ENCODE results near the gene CDON.

Gene CDON

DNA sequence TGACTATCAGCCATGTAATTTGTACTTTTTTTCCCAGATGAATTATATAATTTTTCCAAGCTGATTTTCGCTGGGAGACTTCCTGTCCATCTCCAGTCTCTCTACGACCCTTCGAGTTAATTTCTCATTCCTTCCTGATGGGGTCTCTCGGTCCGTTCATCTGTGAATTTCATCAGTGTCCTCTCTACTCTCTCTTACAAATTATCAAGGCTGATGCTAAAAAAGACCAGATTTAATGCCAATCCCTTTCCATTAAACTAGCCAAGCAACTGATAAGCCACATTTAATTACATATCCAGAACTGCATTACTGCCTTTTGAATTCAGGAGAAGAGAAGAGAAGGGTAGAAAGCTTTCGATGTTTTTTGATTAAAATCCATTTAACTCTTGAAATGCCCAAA is 91.0 kb downstream of the CDON start:
- Histone ChIP-seq H3K9ac (ENCODE audit: insufficient read length) (no peak overlapping the region), H3K27ac (no peak overlapping the region), H3K36me3 (ENCODE audit: insufficient read depth, low read length) (no peaks in the 10 kb centered on the region), H3K4me3 (no peak overlapping the region), H3K9me3 (ENCODE audit: low read depth, low read length) (no peaks in the 10 kb centered on the region)
- no peak for TF ChIP-seq EZH2 (IDR thresholded peaks at IDR 0.05)
- DNase-seq (ENCODE audit: low read depth, low spot score), result no peak

DNA sequence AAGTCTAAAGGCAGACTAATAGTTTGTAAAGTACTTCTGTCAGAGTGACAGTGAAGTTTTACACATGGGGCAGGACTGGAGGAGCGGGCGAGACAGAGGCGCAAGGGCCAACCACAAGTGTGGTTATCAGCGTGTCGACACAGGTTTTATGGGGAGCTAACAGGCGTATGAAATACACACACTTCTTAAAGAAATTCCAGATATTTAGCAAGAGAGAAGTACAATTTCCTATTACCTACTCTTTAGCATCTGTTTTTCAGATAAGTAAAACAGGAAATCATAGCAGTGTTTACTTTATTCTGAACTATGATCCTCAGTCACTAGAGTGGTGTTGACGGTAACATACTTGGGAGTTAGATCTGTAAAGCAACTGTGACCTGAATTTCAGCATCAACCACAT is 94.3 kb downstream of the CDON start:
- Histone ChIP-seq H3K4me3 (no peak overlapping the region), H3K27ac (no peak overlapping the region), H3K36me3 (ENCODE audit: insufficient read depth, low read length) (peaks cover 2% of the 10 kb centered on the region), H3K9ac (ENCODE audit: insufficient read length) (no peak overlapping the region), H3K9me3 (ENCODE audit: low read depth, low read length) (no peaks in the 10 kb centered on the region)
- no peak for DNase-seq (ENCODE audit: low read depth, low spot score)
- no peak for TF ChIP-seq FOXP2 (optimal IDR thresholded peaks at IDR 0.05; ENCODE audit: control extremely low read depth, extremely low read length, insufficient read depth)
- no peak for TF ChIP-seq POLR2AphosphoS5 (IDR thresholded peaks at IDR 0.05; ENCODE audit: borderline replicate concordance, low read depth, low read length)
- no peak for TF ChIP-seq EZH2 (IDR thresholded peaks at IDR 0.05)

DNA sequence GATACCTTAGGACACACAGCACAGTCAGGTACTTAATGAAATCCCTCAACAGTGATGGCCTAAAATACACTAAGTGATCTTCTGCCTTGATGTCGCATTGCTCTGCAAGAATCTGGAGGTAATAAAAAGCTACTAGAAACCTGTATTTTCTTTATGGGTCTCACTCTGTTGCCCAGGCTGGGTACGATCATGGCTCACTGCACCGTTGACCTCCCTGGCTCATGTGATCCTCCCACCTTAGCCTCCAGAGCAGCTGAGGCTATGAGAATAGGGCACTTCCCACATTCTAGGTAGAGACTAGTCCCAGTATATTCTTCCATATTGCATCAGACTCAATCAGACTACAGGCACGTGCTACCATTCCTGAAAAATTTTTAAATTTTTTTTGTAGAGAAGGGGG is 95.2 kb downstream of the CDON start:
- TF ChIP-seq EZH2 (IDR thresholded peaks at IDR 0.05), result no peak
- no peak for TF ChIP-seq POLR2AphosphoS5 (IDR thresholded peaks at IDR 0.05; ENCODE audit: borderline replicate concordance, low read depth, low read length)
- TF ChIP-seq FOXP2 (optimal IDR thresholded peaks at IDR 0.05; ENCODE audit: control extremely low read depth, extremely low read length, insufficient read depth), result no peak
- Histone ChIP-seq H3K9me3 (ENCODE audit: low read depth, low read length) (no peaks in the 10 kb centered on the region), H3K36me3 (ENCODE audit: insufficient read depth, low read length) (peaks cover 8% of the 10 kb centered on the region), H3K9ac (ENCODE audit: insufficient read length) (no peak overlapping the region), H3K27ac (no peak overlapping the region), H3K4me3 (no peak overlapping the region)
- DNase-seq (ENCODE audit: low read depth, low spot score), result no peak

DNA sequence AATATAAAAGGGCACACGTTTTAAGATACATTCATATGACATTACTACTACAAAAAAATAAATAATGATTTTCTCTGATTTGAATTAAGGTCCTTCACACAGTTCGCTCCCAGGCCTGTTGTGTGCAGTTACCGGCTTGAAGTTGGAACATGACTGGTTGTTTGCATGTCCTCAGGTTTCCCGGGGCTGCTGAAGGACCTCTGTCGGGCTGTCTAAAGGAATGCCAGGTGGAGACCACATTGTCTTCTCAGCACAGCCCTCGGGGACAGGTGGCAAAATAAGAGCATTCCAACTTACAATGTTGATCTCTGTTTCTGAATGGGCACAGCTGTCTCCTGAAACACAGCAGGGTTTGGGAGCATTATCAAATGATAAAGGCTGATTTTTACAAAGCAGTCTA is 101.9 kb downstream of the CDON start:
- Histone ChIP-seq H3K9me3 (ENCODE audit: low read depth, low read length) (no peaks in the 10 kb centered on the region), H3K9ac (ENCODE audit: insufficient read length) (no peak overlapping the region), H3K27ac (no peak overlapping the region), H3K4me3 (no peak overlapping the region), H3K36me3 (ENCODE audit: insufficient read depth, low read length) (peaks cover 30% of the 10 kb centered on the region)
- no peak for TF ChIP-seq FOXP2 (optimal IDR thresholded peaks at IDR 0.05; ENCODE audit: control extremely low read depth, extremely low read length, insufficient read depth)
- TF ChIP-seq EZH2 (IDR thresholded peaks at IDR 0.05), result no peak
- no peak for TF ChIP-seq POLR2AphosphoS5 (IDR thresholded peaks at IDR 0.05; ENCODE audit: borderline replicate concordance, low read depth, low read length)
- no peak for DNase-seq (ENCODE audit: low read depth, low spot score)

DNA sequence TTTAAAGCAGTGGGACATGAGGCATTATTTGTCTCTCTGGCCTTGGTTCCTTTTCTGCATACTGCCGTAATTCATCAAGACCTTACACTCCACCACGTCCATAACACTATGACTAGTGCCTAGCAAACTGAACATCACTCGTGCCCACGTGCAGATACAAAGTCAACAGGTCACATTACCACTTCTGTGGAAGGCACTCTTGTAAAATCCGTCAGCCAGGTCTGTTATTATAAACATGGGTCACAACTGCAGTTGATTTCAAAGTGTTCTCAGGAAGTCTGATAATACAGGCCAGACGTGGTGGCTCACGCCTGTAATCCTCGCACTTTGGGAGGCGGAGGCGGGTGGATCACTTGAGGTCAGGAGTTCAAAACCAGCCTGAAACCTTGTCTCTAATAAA is 102.7 kb downstream of the CDON start:
- Histone ChIP-seq H3K4me3 (no peak overlapping the region), H3K9ac (ENCODE audit: insufficient read length) (no peak overlapping the region), H3K27ac (no peak overlapping the region), H3K9me3 (ENCODE audit: low read depth, low read length) (no peaks in the 10 kb centered on the region), H3K36me3 (ENCODE audit: insufficient read depth, low read length) (peaks cover 30% of the 10 kb centered on the region)
- no peak for DNase-seq (ENCODE audit: low read depth, low spot score)
- TF ChIP-seq EZH2 (IDR thresholded peaks at IDR 0.05) (no peak), FOXP2 (optimal IDR thresholded peaks at IDR 0.05; ENCODE audit: control extremely low read depth, extremely low read length, insufficient read depth) (no peak), POLR2AphosphoS5 (IDR thresholded peaks at IDR 0.05; ENCODE audit: borderline replicate concordance, low read depth, low read length) (no peak)

DNA sequence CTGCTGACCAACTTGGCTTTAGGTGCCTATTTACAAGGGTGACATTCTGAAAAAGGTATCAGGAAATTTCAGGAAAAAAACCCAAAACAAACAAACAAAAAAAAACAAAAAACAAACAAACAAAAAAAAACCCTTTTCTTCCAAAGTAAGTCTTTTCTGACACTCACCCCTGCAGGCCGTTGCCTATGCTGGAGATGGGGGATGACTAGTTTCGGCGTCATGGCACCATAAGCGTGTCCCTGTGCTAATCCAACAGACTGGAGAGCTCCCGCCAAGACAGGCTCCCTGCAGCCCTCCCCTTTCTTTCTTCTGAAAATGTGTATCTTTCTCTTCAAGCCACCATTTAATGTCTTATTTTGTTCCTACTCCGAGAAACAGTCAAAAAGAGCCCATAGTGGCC is 103.2 kb downstream of the CDON start:
- no peak overlapping the region for H3K4me3 ChIP-seq
- H3K9ac ChIP-seq (ENCODE audit: insufficient read length), result no peak overlapping the region
- no peak overlapping the region for H3K27ac ChIP-seq
- H3K9me3 ChIP-seq (ENCODE audit: low read depth, low read length), result no peaks in the 10 kb centered on the region
- TF ChIP-seq FOXP2 (optimal IDR thresholded peaks at IDR 0.05; ENCODE audit: control extremely low read depth, extremely low read length, insufficient read depth), result no peak
- no peak for TF ChIP-seq POLR2AphosphoS5 (IDR thresholded peaks at IDR 0.05; ENCODE audit: borderline replicate concordance, low read depth, low read length)
- no peak for TF ChIP-seq EZH2 (IDR thresholded peaks at IDR 0.05)
- H3K36me3 ChIP-seq (ENCODE audit: insufficient read depth, low read length), result peaks cover 30% of the 10 kb centered on the region
- DNase-seq (ENCODE audit: low read depth, low spot score), result no peak

DNA sequence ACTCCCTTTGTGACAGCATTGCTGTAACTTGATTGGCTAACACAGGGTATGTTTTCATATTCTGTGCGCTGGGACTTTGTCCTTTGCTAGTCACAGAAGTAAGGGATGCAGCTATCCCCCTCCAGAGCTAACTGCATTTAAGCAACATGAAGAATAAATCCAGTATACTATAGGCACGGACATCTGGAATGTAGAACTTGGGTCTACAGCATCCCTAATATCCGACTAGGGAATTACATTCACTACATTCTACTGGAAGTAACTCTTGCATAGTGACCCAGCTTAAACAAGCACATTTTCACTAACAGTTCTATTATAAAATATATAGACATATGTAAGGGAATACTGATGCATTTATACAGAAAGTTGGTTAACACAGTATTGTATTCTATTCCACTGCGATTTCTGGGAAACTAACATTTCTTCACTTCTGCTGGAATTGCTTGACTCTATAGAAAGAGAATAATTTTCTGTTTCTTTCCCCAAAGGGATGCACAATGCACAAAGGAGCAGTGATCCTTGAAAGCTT is 103.7 kb downstream of the CDON start:
- H3K27ac ChIP-seq, result no peak overlapping the region
- H3K9ac ChIP-seq (ENCODE audit: insufficient read length), result no peak overlapping the region
- no peak for DNase-seq (ENCODE audit: low read depth, low spot score)
- H3K4me3 ChIP-seq, result no peak overlapping the region
- peaks cover 30% of the 10 kb centered on the region for H3K36me3 ChIP-seq (ENCODE audit: insufficient read depth, low read length)
- TF ChIP-seq EZH2 (IDR thresholded peaks at IDR 0.05), result no peak
- TF ChIP-seq POLR2AphosphoS5 (IDR thresholded peaks at IDR 0.05; ENCODE audit: borderline replicate concordance, low read depth, low read length), result no peak
- TF ChIP-seq FOXP2 (optimal IDR thresholded peaks at IDR 0.05; ENCODE audit: control extremely low read depth, extremely low read length, insufficient read depth), result no peak
- no peaks in the 10 kb centered on the region for H3K9me3 ChIP-seq (ENCODE audit: low read depth, low read length)

DNA sequence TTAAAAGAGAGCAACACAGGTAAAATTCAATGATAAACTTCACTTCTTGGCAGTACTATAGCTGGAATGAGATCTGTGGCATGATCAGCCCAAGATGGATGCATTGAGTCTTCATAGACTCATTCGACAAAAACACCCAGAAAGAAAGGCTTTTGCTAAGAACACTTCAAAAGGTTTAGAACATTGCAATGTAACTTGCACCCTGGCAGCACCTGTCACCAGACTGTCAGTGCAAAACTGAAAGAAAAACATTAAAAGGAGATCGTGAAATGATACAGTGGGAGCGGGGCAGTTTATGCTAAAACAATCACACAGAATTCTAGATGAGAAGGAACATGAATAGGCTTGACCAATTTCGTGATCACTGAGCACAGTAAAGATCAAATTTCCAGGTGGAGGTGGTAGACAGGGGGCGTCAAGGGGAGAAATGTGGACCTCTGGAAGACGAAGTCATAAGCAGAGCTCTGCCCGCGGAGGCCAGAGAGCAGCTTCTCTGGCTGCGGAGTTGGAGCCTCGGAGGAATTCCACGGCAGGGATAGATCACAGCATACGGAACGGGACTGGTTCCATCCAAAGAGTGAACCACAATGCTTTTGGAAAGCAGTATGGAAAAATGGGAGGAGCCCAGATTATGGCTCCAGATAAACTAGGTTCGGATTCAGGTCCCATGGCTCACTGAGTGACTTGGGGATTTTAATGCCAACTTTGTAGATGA is 104.9 kb downstream of the CDON start:
- no peak for TF ChIP-seq POLR2AphosphoS5 (IDR thresholded peaks at IDR 0.05; ENCODE audit: borderline replicate concordance, low read depth, low read length)
- TF ChIP-seq FOXP2 (optimal IDR thresholded peaks at IDR 0.05; ENCODE audit: control extremely low read depth, extremely low read length, insufficient read depth), result no peak
- TF ChIP-seq EZH2 (IDR thresholded peaks at IDR 0.05), result no peak

More for the DNA sequence above, 104.9 kb downstream of the CDON start:
- no peak overlapping the region for H3K9ac ChIP-seq (ENCODE audit: insufficient read length)
- H3K4me3 ChIP-seq, result no peak overlapping the region
- no peak overlapping the region for H3K27ac ChIP-seq
- no peaks in the 10 kb centered on the region for H3K9me3 ChIP-seq (ENCODE audit: low read depth, low read length)
- no peak for DNase-seq (ENCODE audit: low read depth, low spot score)
- H3K36me3 ChIP-seq (ENCODE audit: insufficient read depth, low read length), result peaks cover 24% of the 10 kb centered on the region

Data from SK-N-MC (cell line).